Adrenal gland (tissue), 5 donors: Measurements from ENCODE around the gene RNF8.

Experiments used
- POLR2A ChIP-seq, 2 donors: fragments of 450-650 bp; IDR thresholded peaks; one replicate each; pipeline ENCODE4 v1.6.1; 2017; ENCODE audit warnings: antibody characterized with exemption in 2 of 2, mild to moderate bottlenecking in 2 of 2, moderate library complexity in 1 of 2
- TF ChIP-seq, protein P1 (sequence below), 6 experiments: fragments of 450-650 bp in 4 of 6; fragments of 200-600 bp in 2 of 6; sonication (generic) in 1 of 6; IDR thresholded peaks; 1 replicate in 5 of 6; 2 replicates in 1 of 6; pipeline versions ENCODE4 v1.5.1 to v1.8.0; 2016 to 2021; ENCODE audit warnings: antibody characterized with exemption in 6 of 6, mild to moderate bottlenecking in 2 of 6, moderate library complexity in 1 of 6
- donor health status: DM: no; HTN: no; CAD: no.

DNA sequence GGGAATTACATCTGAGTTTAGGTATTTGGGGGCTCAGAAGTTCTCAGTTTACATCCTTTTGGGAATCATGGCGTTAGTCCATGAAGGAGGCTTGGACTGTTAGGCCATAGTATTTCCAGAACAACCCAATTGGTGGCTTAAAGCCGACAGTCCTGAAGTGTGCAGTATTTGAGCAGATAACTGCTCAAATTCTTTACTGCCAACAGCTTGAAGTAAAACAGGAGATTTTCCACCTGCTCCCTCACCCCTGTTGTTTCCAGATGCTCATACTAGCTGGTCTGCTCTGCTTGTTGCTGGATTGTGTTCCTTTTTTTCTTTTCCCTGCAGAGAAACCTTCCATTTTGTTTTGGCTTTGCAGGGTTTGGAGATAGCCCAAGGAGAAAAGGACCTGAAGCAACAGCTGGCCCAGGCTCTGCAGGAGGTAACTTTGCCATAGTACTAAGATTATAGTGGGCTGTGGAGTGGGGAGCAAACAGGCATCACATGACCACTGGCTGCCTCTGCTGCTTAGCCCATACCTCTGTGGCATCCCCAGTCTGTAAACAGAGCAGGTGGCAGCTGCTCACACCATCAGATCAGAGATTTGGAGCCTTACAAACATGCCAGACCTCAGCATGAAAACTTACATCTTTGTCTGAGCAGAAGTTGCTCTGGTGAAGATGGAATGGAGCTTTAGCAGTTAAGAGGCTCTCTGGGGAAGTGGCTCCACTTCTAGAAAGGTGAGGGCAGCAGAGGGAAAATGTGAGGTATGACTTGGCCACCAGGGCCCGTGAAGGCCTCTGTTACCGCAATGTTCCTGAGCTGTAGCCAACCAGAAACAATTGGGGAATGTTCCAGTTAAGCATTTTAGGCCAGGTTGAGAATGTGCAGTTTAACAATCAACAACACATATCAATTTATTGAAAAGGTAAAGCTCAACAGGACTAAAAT is 17.6 kb downstream of the RNF8 start:
- TF ChIP-seq, protein P1, sequence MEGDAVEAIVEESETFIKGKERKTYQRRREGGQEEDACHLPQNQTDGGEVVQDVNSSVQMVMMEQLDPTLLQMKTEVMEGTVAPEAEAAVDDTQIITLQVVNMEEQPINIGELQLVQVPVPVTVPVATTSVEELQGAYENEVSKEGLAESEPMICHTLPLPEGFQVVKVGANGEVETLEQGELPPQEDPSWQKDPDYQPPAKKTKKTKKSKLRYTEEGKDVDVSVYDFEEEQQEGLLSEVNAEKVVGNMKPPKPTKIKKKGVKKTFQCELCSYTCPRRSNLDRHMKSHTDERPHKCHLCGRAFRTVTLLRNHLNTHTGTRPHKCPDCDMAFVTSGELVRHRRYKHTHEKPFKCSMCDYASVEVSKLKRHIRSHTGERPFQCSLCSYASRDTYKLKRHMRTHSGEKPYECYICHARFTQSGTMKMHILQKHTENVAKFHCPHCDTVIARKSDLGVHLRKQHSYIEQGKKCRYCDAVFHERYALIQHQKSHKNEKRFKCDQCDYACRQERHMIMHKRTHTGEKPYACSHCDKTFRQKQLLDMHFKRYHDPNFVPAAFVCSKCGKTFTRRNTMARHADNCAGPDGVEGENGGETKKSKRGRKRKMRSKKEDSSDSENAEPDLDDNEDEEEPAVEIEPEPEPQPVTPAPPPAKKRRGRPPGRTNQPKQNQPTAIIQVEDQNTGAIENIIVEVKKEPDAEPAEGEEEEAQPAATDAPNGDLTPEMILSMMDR (IDR thresholded peaks at IDR 0.05): no peak
- TF ChIP-seq POLR2A (IDR thresholded peaks at IDR 0.05): no peak
